ENCODE results near the gene OR2S2.

The OR2S2 gene

GRCh38 chr9:35910613-35911359, 47.2 kb downstream of the OR2S2 start:
- H3K27me3 ChIP-seq (ENCODE audit: control insufficient read depth in 1 of 2, insufficient read depth in 2 of 2, low read length in 2 of 2), result no peaks in the 10 kb centered on the region
- H3K9me3 ChIP-seq (ENCODE audit: control insufficient read depth in 1 of 2, low read length in 2 of 2), result no peaks in the 10 kb centered on the region
- peak overlapping the region in 1 of 2 donors; percentile 29 for H3K4me3 ChIP-seq (ENCODE audit: low read depth in 1 of 2, low read length in 2 of 2)
- peaks cover 67 to 73% of the 10 kb centered on the region in 2 donors for H3K4me1 ChIP-seq (ENCODE audit: control insufficient read depth in 1 of 2, insufficient read depth in 2 of 2, low read length in 2 of 2)
- peak overlapping the region; percentile 21 to 33 for H3K9ac ChIP-seq (ENCODE audit: low read depth in 1 of 2, low read length in 2 of 2)
- H3K27ac ChIP-seq (ENCODE audit: low read depth, low read length), result peak overlapping the region; percentile 39
- H3K36me3 ChIP-seq (ENCODE audit: control insufficient read depth in 1 of 2, insufficient read depth in 2 of 2, low read length in 2 of 2), result no peaks in the 10 kb centered on the region

- Histone ChIP-seq H3K27ac (ENCODE audit: low read depth, low read length) (peak overlapping the region; percentile 54), H3K4me3 (ENCODE audit: low read depth in 1 of 2, low read length in 2 of 2) (peak overlapping the region in 1 of 2 donors; percentile 29), H3K9me3 (ENCODE audit: control insufficient read depth in 1 of 2, low read length in 2 of 2) (no peaks in the 10 kb centered on the region), H3K36me3 (ENCODE audit: control insufficient read depth in 1 of 2, insufficient read depth in 2 of 2, low read length in 2 of 2) (no peaks in the 10 kb centered on the region), H3K9ac (ENCODE audit: low read depth in 1 of 2, low read length in 2 of 2) (peak overlapping the region; percentile 30 to 33), H3K27me3 (ENCODE audit: control insufficient read depth in 1 of 2, insufficient read depth in 2 of 2, low read length in 2 of 2) (no peaks in the 10 kb centered on the region), H3K4me1 (ENCODE audit: control insufficient read depth in 1 of 2, insufficient read depth in 2 of 2, low read length in 2 of 2) (peaks cover 69 to 73% of the 10 kb centered on the region in 2 donors)
Observed at GRCh38 chr9:35909687-35910612, 48.0 kb downstream of the OR2S2 start.

GRCh38 chr9:35909274-35909673, 48.7 kb downstream of the OR2S2 start, which contains the start of gene SPAAR:
Gene SPAAR, plus strand, starts transcription at chr9:35909490. Its CDS starts 974 bp downstream, at chr9:35910464.
- Histone ChIP-seq H3K9me3 (ENCODE audit: control insufficient read depth in 1 of 2, low read length in 2 of 2) (no peaks in the 10 kb centered on the region), H3K27ac (ENCODE audit: low read depth, low read length) (peak within 1 kb of the TSS; percentile 88), H3K9ac (ENCODE audit: low read depth in 1 of 2, low read length in 2 of 2) (peak within 1 kb of the TSS; percentile 30 to 33), H3K4me3 (ENCODE audit: low read depth in 1 of 2, low read length in 2 of 2) (peak within 1 kb of the TSS in 1 of 2 donors; percentile 0), H3K36me3 (ENCODE audit: control insufficient read depth in 1 of 2, insufficient read depth in 2 of 2, low read length in 2 of 2) (no peaks in the 10 kb centered on the region), H3K27me3 (ENCODE audit: control insufficient read depth in 1 of 2, insufficient read depth in 2 of 2, low read length in 2 of 2) (no peaks in the 10 kb centered on the region), H3K4me1 (ENCODE audit: control insufficient read depth in 1 of 2, insufficient read depth in 2 of 2, low read length in 2 of 2) (peaks cover 71% of the 10 kb centered on the region in 2 donors)

GRCh38 chr9:35908504-35909125, 49.3 kb downstream of the OR2S2 start:
- Histone ChIP-seq H3K4me3 (ENCODE audit: low read depth in 1 of 2, low read length in 2 of 2) (peak overlapping the region in 1 of 2 donors; percentile 0), H3K9ac (ENCODE audit: low read depth in 1 of 2, low read length in 2 of 2) (peak overlapping the region; percentile 15 to 30), H3K4me1 (ENCODE audit: control insufficient read depth in 1 of 2, insufficient read depth in 2 of 2, low read length in 2 of 2) (peaks cover 70 to 71% of the 10 kb centered on the region in 2 donors), H3K9me3 (ENCODE audit: control insufficient read depth in 1 of 2, low read length in 2 of 2) (no peaks in the 10 kb centered on the region), H3K27ac (ENCODE audit: low read depth, low read length) (peak overlapping the region; percentile 88), H3K36me3 (ENCODE audit: control insufficient read depth in 1 of 2, insufficient read depth in 2 of 2, low read length in 2 of 2) (no peaks in the 10 kb centered on the region), H3K27me3 (ENCODE audit: control insufficient read depth in 1 of 2, insufficient read depth in 2 of 2, low read length in 2 of 2) (no peaks in the 10 kb centered on the region)

GRCh38 chr9:35907711-35908503, 50.0 kb downstream of the OR2S2 start:
- H3K36me3 ChIP-seq (ENCODE audit: control insufficient read depth in 1 of 2, insufficient read depth in 2 of 2, low read length in 2 of 2), result no peaks in the 10 kb centered on the region
- H3K27me3 ChIP-seq (ENCODE audit: control insufficient read depth in 1 of 2, insufficient read depth in 2 of 2, low read length in 2 of 2), result no peaks in the 10 kb centered on the region
- peak overlapping the region; percentile 88 for H3K27ac ChIP-seq (ENCODE audit: low read depth, low read length)
- peaks cover 70 to 71% of the 10 kb centered on the region in 2 donors for H3K4me1 ChIP-seq (ENCODE audit: control insufficient read depth in 1 of 2, insufficient read depth in 2 of 2, low read length in 2 of 2)
- peak overlapping the region; percentile 15 to 39 for H3K9ac ChIP-seq (ENCODE audit: low read depth in 1 of 2, low read length in 2 of 2)
- H3K9me3 ChIP-seq (ENCODE audit: control insufficient read depth in 1 of 2, low read length in 2 of 2), result no peaks in the 10 kb centered on the region
- H3K4me3 ChIP-seq (ENCODE audit: low read depth in 1 of 2, low read length in 2 of 2), result peak overlapping the region; percentile 20 to 46
